B cell (primary cell): ENCODE measurements around the gene ATCAY. TPM values are rescaled to one million over a fixed set of nuclear protein-coding genes. Genes with fewer than 3 reads are reported as not detected.

Experiments used
- ATAC-seq: fragments of 200-7000 bp; cut with Tn5 transposase; one replicate; pipeline ENCODE4 v1.10.0; 2021; ENCODE audit warnings: low read depth, mild to moderate bottlenecking, moderate number of reproducible peaks, moderate library complexity
- CTCF ChIA-PET: fragments of 350-600 bp; sonication (Branson Sonifier 250); formaldehyde crosslinking; loops from one replicate; lab custom pipeline; 2021; ENCODE audit warnings: antibody characterized with exemption, inconsistent platforms; lab: Charles Lee
- POLR2A ChIA-PET: fragments of 350-600 bp; sonication (Branson Sonifier 250); formaldehyde crosslinking; loops from one replicate; lab custom pipeline; 2021; ENCODE audit warnings: antibody characterized with exemption; lab: Charles Lee
- DNase-seq: peaks from one replicate; pipeline ENCODE4 v3.0.0; 2013
- H2AFZ ChIP-seq: 2 replicates; pipeline ENCODE4 v1.6.1; 2012; ENCODE audit warnings: mild to moderate bottlenecking, low read depth, low read length; ENCODE audit not compliant: insufficient read depth, poor library complexity, severe bottlenecking
- H3K27ac ChIP-seq, 2 donors: 1 replicate in 1 of 2; 2 replicates in 1 of 2; pipeline ENCODE4 v1.5.1; 2012 to 2013; ENCODE audit warnings: low read length in 2 of 2, mild to moderate bottlenecking in 2 of 2, moderate library complexity in 1 of 2
- H3K27me3 ChIP-seq, 4 experiments: fragments of 200-600 bp in 1 of 4; sonication (generic) in 1 of 4; replicated peaks in 1 of 4; 1 replicate in 2 of 4; 2 replicates in 2 of 4; pipeline versions ENCODE4 v1.6.1 to v1.7.0; 2013 to 2016; ENCODE audit warnings: low read length in 3 of 4, mild to moderate bottlenecking in 2 of 4, mixed read lengths in 1 of 4, moderate library complexity in 1 of 4; ENCODE audit not compliant: insufficient read depth in 4 of 4, control insufficient read depth in 3 of 4; ENCODE audit errors: control extremely low read depth in 1 of 4
- H3K36me3 ChIP-seq, 2 experiments: replicated peaks in 1 of 2; 1 replicate in 1 of 2; 2 replicates in 1 of 2; pipeline versions ENCODE4 v1.6.1 to v1.7.1; 2013; ENCODE audit warnings: low read length in 1 of 2; ENCODE audit not compliant: insufficient read depth in 2 of 2, control insufficient read depth in 1 of 2; ENCODE audit errors: control extremely low read depth in 1 of 2, extremely low read depth in 1 of 2
- H3K4me1 ChIP-seq, 2 donors: fragments of 200-600 bp in 1 of 2; sonication (generic) in 1 of 2; 1 replicate in 1 of 2; 2 replicates in 1 of 2; pipeline versions ENCODE4 v1.5.1 to v1.6.1; 2013 to 2017; ENCODE audit warnings: low read length in 2 of 2; ENCODE audit not compliant: control insufficient read depth in 2 of 2, insufficient read depth in 2 of 2
- H3K4me2 ChIP-seq: replicated peaks from 2 replicates; pipeline ENCODE3; 2012; ENCODE audit warnings: mild to moderate bottlenecking, low read depth, low read length; ENCODE audit not compliant: poor library complexity, severe bottlenecking
- H3K4me3 ChIP-seq, 5 experiments: fragments of 200-600 bp in 1 of 5; sonication (generic) in 1 of 5; 1 replicate in 3 of 5; 2 replicates in 2 of 5; pipeline versions ENCODE4 v1.5.1 to v1.7.0; 2011 to 2016; ENCODE audit warnings: low read length in 4 of 5, mild to moderate bottlenecking in 4 of 5, low read depth in 2 of 5, control low read depth in 1 of 5, moderate library complexity in 1 of 5; ENCODE audit not compliant: insufficient read depth in 1 of 5; ENCODE audit errors: control extremely low read depth in 1 of 5, extremely low read depth in 1 of 5
- H3K79me2 ChIP-seq: fragments of 200-600 bp; sonication (generic); one replicate; pipeline ENCODE4 v1.6.0; 2016; ENCODE audit warnings: low read length; ENCODE audit not compliant: control insufficient read depth, insufficient read depth
- H3K9ac ChIP-seq: fragments of 200-600 bp; sonication (generic); 2 replicates; pipeline ENCODE4 v1.6.1; 2017; ENCODE audit warnings: mild to moderate bottlenecking, low read length, moderate library complexity
- H3K9me3 ChIP-seq, 3 donors: one replicate each; pipeline versions ENCODE4 v1.6.1 to v1.7.1; 2013; ENCODE audit warnings: low read length in 2 of 3; ENCODE audit not compliant: control insufficient read depth in 2 of 3, insufficient read depth in 1 of 3; ENCODE audit errors: control extremely low read depth in 1 of 3
- H4K20me1 ChIP-seq: 2 replicates; pipeline ENCODE4 v1.6.0; 2012; ENCODE audit warnings: mild to moderate bottlenecking, low read length; ENCODE audit not compliant: insufficient read depth, control insufficient read depth, poor library complexity, severe bottlenecking
- H3K27ac Mint-ChIP-seq: one replicate; pipeline ENCODE4 v1.8.0; 2021; ENCODE audit warnings: mixed read lengths
- H3K27me3 Mint-ChIP-seq: one replicate; pipeline ENCODE4 v1.8.0; 2021; ENCODE audit warnings: mixed read lengths
- H3K4me1 Mint-ChIP-seq: one replicate; pipeline ENCODE4 v1.8.0; 2021; ENCODE audit warnings: mixed read lengths
- H3K4me3 Mint-ChIP-seq: one replicate; pipeline ENCODE4 v1.8.0; 2021; ENCODE audit warnings: mixed read lengths
- H3K9me3 Mint-ChIP-seq: one replicate; pipeline ENCODE4 v1.8.0; 2022; ENCODE audit warnings: mixed read lengths; ENCODE audit not compliant: insufficient read depth
- EZH2 ChIP-seq: IDR thresholded peaks from 2 replicates; pipeline ENCODE4 v1.6.1; 2012; ENCODE audit warnings: borderline replicate concordance, low read depth, mild to moderate bottlenecking, moderate library complexity, low read length; ENCODE audit not compliant: insufficient read depth, poor library complexity, severe bottlenecking
- WGBS: methylation state at CpG from one replicate; pipeline ENCODE4 v1.1.5; 2013; ENCODE audit warnings: missing lambda C conversion rate; ENCODE audit not compliant: insufficient coverage; 5-methylcytosine and 5-hydroxymethylcytosine counted together
- intact Hi-C: fragments of 100-400 bp; cut with micrococcal nuclease; formaldehyde crosslinking; loops from one replicate; pipeline ENCODE4 v1.10.0; 2022
- polyA plus RNA-seq: library from polyadenylated mRNA; depleted of rRNA; stranded (reverse); fragments of >200 nt; gene quantifications from 2 replicates; pipeline ENCODE4 v1.2.3, GENCODE V29; 2012
- total RNA-seq, 2 donors: library from RNA; stranded (reverse); fragments of 120-200 nt in 1 of 2; gene quantifications; 1 replicate in 1 of 2; 2 replicates in 1 of 2; pipeline versions ENCODE4 v1.2.3 to v1.2.4, GENCODE V29; 2013 to 2022
- TF ChIP-seq, protein P1 (sequence below): fragments of 200-600 bp; IDR thresholded peaks from one replicate; pipeline ENCODE4 v1.8.0; 2022; ENCODE audit warnings: antibody characterized with exemption, mild to moderate bottlenecking

The ATCAY gene
- total and polyA plus RNA-seq, 2 donors (not counting 1 experiment from before 2014, with no cell fraction given), result not detected

- ATAC-seq (no peak), DNase-seq (no peak)
- Mint-ChIP-seq H3K4me1 (no peaks in the 10 kb centered on the region), H3K4me3 (no peak overlapping the region), H3K9me3 (no peaks in the 10 kb centered on the region), H3K27ac (no peak overlapping the region), H3K27me3 (peaks cover 2% of the 10 kb centered on the region)
- 91% methylated on average over 32 of the region's 35 CpGs for WGBS
- H3K36me3 ChIP-seq, result no peaks in the 10 kb centered on the region
- H4K20me1 ChIP-seq, result no peaks in the 10 kb centered on the region
- no peak overlapping the region for H3K4me3 ChIP-seq
- intact Hi-C loops, result no loop called here
- H3K9me3 ChIP-seq, result peaks cover 0 to 3% (median 0%) of the 10 kb centered on the region in 3 donors
- H3K4me1 ChIP-seq, result no peaks in the 10 kb centered on the region
- H3K27me3 ChIP-seq, result no peaks in the 10 kb centered on the region
- CTCF ChIA-PET, result no interaction called here
- H3K9ac ChIP-seq, result no peak overlapping the region
- no peak overlapping the region for H2AFZ ChIP-seq
- H3K79me2 ChIP-seq, result no peaks in the 10 kb centered on the region
- no peak overlapping the region for H3K4me2 ChIP-seq
- POLR2A ChIA-PET, result no interaction called here
- TF ChIP-seq, protein P1, sequence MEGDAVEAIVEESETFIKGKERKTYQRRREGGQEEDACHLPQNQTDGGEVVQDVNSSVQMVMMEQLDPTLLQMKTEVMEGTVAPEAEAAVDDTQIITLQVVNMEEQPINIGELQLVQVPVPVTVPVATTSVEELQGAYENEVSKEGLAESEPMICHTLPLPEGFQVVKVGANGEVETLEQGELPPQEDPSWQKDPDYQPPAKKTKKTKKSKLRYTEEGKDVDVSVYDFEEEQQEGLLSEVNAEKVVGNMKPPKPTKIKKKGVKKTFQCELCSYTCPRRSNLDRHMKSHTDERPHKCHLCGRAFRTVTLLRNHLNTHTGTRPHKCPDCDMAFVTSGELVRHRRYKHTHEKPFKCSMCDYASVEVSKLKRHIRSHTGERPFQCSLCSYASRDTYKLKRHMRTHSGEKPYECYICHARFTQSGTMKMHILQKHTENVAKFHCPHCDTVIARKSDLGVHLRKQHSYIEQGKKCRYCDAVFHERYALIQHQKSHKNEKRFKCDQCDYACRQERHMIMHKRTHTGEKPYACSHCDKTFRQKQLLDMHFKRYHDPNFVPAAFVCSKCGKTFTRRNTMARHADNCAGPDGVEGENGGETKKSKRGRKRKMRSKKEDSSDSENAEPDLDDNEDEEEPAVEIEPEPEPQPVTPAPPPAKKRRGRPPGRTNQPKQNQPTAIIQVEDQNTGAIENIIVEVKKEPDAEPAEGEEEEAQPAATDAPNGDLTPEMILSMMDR, result no peak
- TF ChIP-seq EZH2, result no peak
- no peak overlapping the region for H3K27ac ChIP-seq
Measured at GRCh38 chr19:3834349-3835054, 46.0 kb upstream of the ATCAY start.

GRCh38 chr19:3835055-3835435 is 45.4 kb upstream of the ATCAY start:
- H3K27me3 ChIP-seq, result no peaks in the 10 kb centered on the region
- no peaks in the 10 kb centered on the region for H3K27me3 Mint-ChIP-seq
- no peak overlapping the region for H3K27ac ChIP-seq
- H3K9ac ChIP-seq, result no peak overlapping the region
- no peak overlapping the region for H3K4me3 Mint-ChIP-seq
- WGBS, result 85% methylated on average over 6 of the region's 9 CpGs
- no peak overlapping the region for H2AFZ ChIP-seq
- no peak overlapping the region for H3K4me3 ChIP-seq
- H3K4me2 ChIP-seq, result no peak overlapping the region
- peaks cover 0 to 3% (median 0%) of the 10 kb centered on the region in 3 donors for H3K9me3 ChIP-seq
- POLR2A ChIA-PET, result no interaction called here
- no peaks in the 10 kb centered on the region for H3K79me2 ChIP-seq
- intact Hi-C loops, result no loop called here
- CTCF ChIA-PET, result no interaction called here
- no peaks in the 10 kb centered on the region for H4K20me1 ChIP-seq
- ATAC-seq (no peak), DNase-seq (no peak)
- H3K36me3 ChIP-seq, result no peaks in the 10 kb centered on the region
- H3K4me1 Mint-ChIP-seq, result no peaks in the 10 kb centered on the region
- H3K27ac Mint-ChIP-seq, result no peak overlapping the region
- no peaks in the 10 kb centered on the region for H3K4me1 ChIP-seq
- TF ChIP-seq, protein P1, result no peak
- TF ChIP-seq EZH2, result no peak
- H3K9me3 Mint-ChIP-seq, result no peaks in the 10 kb centered on the region
